NT2/D1 (cell line): Measurements from ENCODE around the gene NTM.
"Not testable (repeated sequence)": the region's sequence is repeated elsewhere in the genome, so short reads cannot be mapped to it uniquely, and the experiment has no call there.

ENCODE experiments used
- DNase-seq: peaks from one replicate; pipeline ENCODE4 v3.0.0-alpha.2; 2011; ENCODE audit warnings: low read depth, low spot score
- H3K27me3 ChIP-seq: 2 replicates; pipeline ENCODE4 v1.6.0; 2011; ENCODE audit warnings: mild to moderate bottlenecking; ENCODE audit not compliant: insufficient read length, insufficient read depth
- H3K36me3 ChIP-seq: 2 replicates; pipeline ENCODE4 v1.6.1; 2011; ENCODE audit warnings: mild to moderate bottlenecking, low read length, mixed read lengths; ENCODE audit not compliant: insufficient read depth, insufficient read length
- H3K4me1 ChIP-seq: 2 replicates; pipeline ENCODE4 v1.5.1; 2011; ENCODE audit not compliant: insufficient read depth, insufficient read length
- H3K4me3 ChIP-seq: 2 replicates; pipeline ENCODE4 v1.5.1; 2011; ENCODE audit warnings: low read depth; ENCODE audit not compliant: insufficient read length
- H3K9ac ChIP-seq: 2 replicates; pipeline ENCODE4 v1.6.0; 2011; ENCODE audit warnings: low read depth; ENCODE audit not compliant: insufficient read length
- H3K9me3 ChIP-seq: 2 replicates; pipeline ENCODE4 v1.5.1; 2011; ENCODE audit warnings: mild to moderate bottlenecking, low read length; ENCODE audit not compliant: insufficient read depth
- SUZ12 ChIP-seq: IDR thresholded peaks from 2 replicates; pipeline ENCODE4 v1.6.1; 2011; ENCODE audit not compliant: insufficient read length, insufficient read depth; ENCODE audit errors: extremely low read depth
- YY1 ChIP-seq: IDR thresholded peaks from 2 replicates; pipeline ENCODE4 v1.6.1; 2011; ENCODE audit not compliant: insufficient read length, insufficient read depth
- ZNF274 ChIP-seq: IDR thresholded peaks from 2 replicates; pipeline ENCODE4 v1.6.1; 2011; ENCODE audit warnings: mild to moderate bottlenecking, low read depth, low read length

Gene NTM

GRCh38 chr11:132068556-132068955 lies 698.1 kb downstream of the NTM start:
- H3K4me3 ChIP-seq = no peak overlapping the region
- H3K27me3 ChIP-seq = no peaks in the 10 kb centered on the region
- H3K4me1 ChIP-seq = no peaks in the 10 kb centered on the region
- H3K9ac ChIP-seq = no peak overlapping the region
- peaks cover 6% of the 10 kb centered on the region; the same call in 1 of the 2 replicates for H3K9me3 ChIP-seq
- DNase-seq = no peak
- no peaks in the 10 kb centered on the region for H3K36me3 ChIP-seq
- TF ChIP-seq YY1 = no peak
- no peak for TF ChIP-seq ZNF274
- no peak for TF ChIP-seq SUZ12

- not testable (repeated sequence) for DNase-seq, H3K9me3 ChIP-seq, H3K9ac ChIP-seq, H3K27me3 ChIP-seq, H3K4me3 ChIP-seq, H3K4me1 ChIP-seq, H3K36me3 ChIP-seq
These were observed 699.2 kb downstream of the NTM start for GRCh38 chr11:132069593-132069992.

GRCh38 chr11:132070907-132071306 lies 700.5 kb downstream of the NTM start:
- not testable (repeated sequence) for H3K9me3 ChIP-seq, DNase-seq, H3K36me3 ChIP-seq, H3K9ac ChIP-seq, H3K27me3 ChIP-seq, H3K4me3 ChIP-seq, H3K4me1 ChIP-seq

- no peak for TF ChIP-seq ZNF274
- no peak for TF ChIP-seq YY1
- TF ChIP-seq SUZ12 = no peak
- no peaks in the 10 kb centered on the region for H3K36me3 ChIP-seq
- H3K27me3 ChIP-seq = no peaks in the 10 kb centered on the region
- no peaks in the 10 kb centered on the region for H3K9me3 ChIP-seq
- peak; percentile 15 for DNase-seq
- H3K4me3 ChIP-seq = no peak overlapping the region
- H3K9ac ChIP-seq = no peak overlapping the region
- H3K4me1 ChIP-seq = no peaks in the 10 kb centered on the region
These were observed 701.8 kb downstream of the NTM start for GRCh38 chr11:132072044-132072857.

- Histone ChIP-seq H3K9me3 (no peaks in the 10 kb centered on the region), H3K36me3 (no peaks in the 10 kb centered on the region), H3K27me3 (no peaks in the 10 kb centered on the region), H3K4me3 (no peak overlapping the region), H3K9ac (no peak overlapping the region), H3K4me1 (no peaks in the 10 kb centered on the region)
- no peak for DNase-seq
- TF ChIP-seq YY1 (no peak), SUZ12 (no peak), ZNF274 (no peak)
These were observed 702.4 kb downstream of the NTM start for GRCh38 chr11:132072858-132073211.

- Histone ChIP-seq H3K36me3 (no peaks in the 10 kb centered on the region), H3K4me1 (no peaks in the 10 kb centered on the region), H3K9ac (no peak overlapping the region), H3K4me3 (no peak overlapping the region), H3K9me3 (no peaks in the 10 kb centered on the region), H3K27me3 (no peaks in the 10 kb centered on the region)
- TF ChIP-seq YY1 (no peak), ZNF274 (no peak), SUZ12 (no peak)
- DNase-seq = no peak
These were observed 703.4 kb downstream of the NTM start for GRCh38 chr11:132073787-132074186.

GRCh38 chr11:132075447-132075846 lies 705.0 kb downstream of the NTM start:
- DNase-seq = no peak
- TF ChIP-seq ZNF274 = no peak
- TF ChIP-seq YY1 = no peak
- no peak for TF ChIP-seq SUZ12
- Histone ChIP-seq H3K9me3 (no peaks in the 10 kb centered on the region), H3K27me3 (no peaks in the 10 kb centered on the region), H3K4me3 (no peak overlapping the region), H3K4me1 (no peaks in the 10 kb centered on the region), H3K36me3 (no peaks in the 10 kb centered on the region), H3K9ac (no peak overlapping the region)

GRCh38 chr11:132077416-132077815 lies 707.0 kb downstream of the NTM start:
- H3K4me1 ChIP-seq = no peaks in the 10 kb centered on the region
- no peak overlapping the region for H3K9ac ChIP-seq
- no peaks in the 10 kb centered on the region for H3K36me3 ChIP-seq
- no peak overlapping the region for H3K4me3 ChIP-seq
- TF ChIP-seq YY1 = no peak
- TF ChIP-seq ZNF274 = no peak
- TF ChIP-seq SUZ12 = no peak
- no peaks in the 10 kb centered on the region for H3K27me3 ChIP-seq
- DNase-seq = no peak
- H3K9me3 ChIP-seq = peaks cover 4% of the 10 kb centered on the region
